Activated CD8-positive, alpha-beta T cell treated with anti-CD3 and anti-CD28 coated beads for 36 hours (primary cell): Measurements from ENCODE around the gene NABP1. TPM values are rescaled to one million over a fixed set of nuclear protein-coding genes. Genes with fewer than 3 reads are reported as not detected.
A peak's percentile ranks its signal among the peaks of the same experiment; 100 is the strongest.

Experiments
- ATAC-seq: fragments of 200-7000 bp; cut with Tn5 transposase; one replicate; pipeline ENCODE4 v1.10.0; 2021; ENCODE audit warnings: mild to moderate bottlenecking, moderate library complexity
- CTCF ChIA-PET: fragments of 350-600 bp; sonication (Branson Sonifier 250); formaldehyde crosslinking; loops from one replicate; lab custom pipeline; 2021; ENCODE audit warnings: antibody characterized with exemption; lab: Charles Lee
- POLR2A ChIA-PET: fragments of 350-600 bp; sonication (Branson Sonifier 250); formaldehyde crosslinking; loops from one replicate; lab custom pipeline; 2021; ENCODE audit warnings: antibody characterized with exemption; lab: Charles Lee
- DNase-seq: peaks from one replicate; pipeline ENCODE4 v3.0.0-alpha.2; 2020
- H3K27ac Mint-ChIP-seq: one replicate; pipeline ENCODE4 v1.8.0; 2021; ENCODE audit warnings: mild to moderate bottlenecking, mixed read lengths
- H3K27me3 Mint-ChIP-seq: one replicate; pipeline ENCODE4 v1.8.0; 2021; ENCODE audit warnings: mixed read lengths
- H3K36me3 Mint-ChIP-seq: one replicate; pipeline ENCODE4 v1.8.0; 2021; ENCODE audit warnings: low read depth, mixed read lengths
- H3K4me1 Mint-ChIP-seq: one replicate; pipeline ENCODE4 v1.8.0; 2021; ENCODE audit warnings: low read depth, mixed read lengths
- H3K4me3 Mint-ChIP-seq: one replicate; pipeline ENCODE4 v1.8.0; 2021; ENCODE audit warnings: mild to moderate bottlenecking, moderate library complexity, mixed read lengths
- H3K9me3 Mint-ChIP-seq: one replicate; pipeline ENCODE4 v1.8.0; 2021; ENCODE audit warnings: mixed read lengths
- intact Hi-C: fragments of 100-400 bp; cut with micrococcal nuclease; formaldehyde crosslinking; loops from one replicate; pipeline ENCODE4 v1.10.0; 2022
- total RNA-seq, 2 experiments: library from RNA; stranded (reverse); gene quantifications; one replicate each; pipeline ENCODE4 v1.2.3, GENCODE V29; 2021
- TF ChIP-seq, protein P1 (sequence below): fragments of 200-600 bp; IDR thresholded peaks from one replicate; pipeline ENCODE4 v1.8.0; 2022; ENCODE audit warnings: antibody characterized with exemption, mild to moderate bottlenecking

NABP1 gene
- total RNA-seq, 2 experiments from 2014 or later: 30.5 to 31.7 TPM

DNA sequence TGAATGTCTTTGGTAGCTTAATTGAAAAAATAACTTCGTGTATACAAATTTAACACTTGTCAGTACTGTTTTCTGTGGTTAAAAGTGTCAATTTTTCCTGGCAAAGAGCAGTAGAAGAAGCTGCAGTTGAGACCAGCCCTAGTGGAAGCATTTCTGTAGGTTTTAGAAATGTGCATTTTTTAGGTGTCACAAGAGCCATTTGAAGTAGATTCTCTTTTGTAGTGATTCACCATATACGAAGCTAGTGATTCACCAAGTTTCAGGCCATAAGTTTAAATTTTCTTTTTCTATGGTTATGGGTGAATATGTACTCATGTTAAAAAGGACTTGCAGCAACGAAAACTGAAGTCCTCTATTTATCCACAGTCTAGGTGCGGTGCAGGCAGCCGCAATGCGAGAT lies 4.2 kb downstream of the NABP1 start:
- H3K27me3 Mint-ChIP-seq: no peaks in the 10 kb centered on the region
- H3K27ac Mint-ChIP-seq: peak overlapping the region; percentile 62
- ChIA-PET POLR2A (interaction anchor here (1.5 kb wide), 1 partner anchor 110 kb away, joined by 5 read pairs; no protein-coding TSS in a partner anchor), CTCF (interaction anchor here (1.0 to 4.1 kb wide), 6 partner anchors 9 to 517 kb away, joined by 3 to 29 read pairs (median 12); no protein-coding TSS in a partner anchor)
- H3K36me3 Mint-ChIP-seq: peaks cover 66% of the 10 kb centered on the region
- no peaks in the 10 kb centered on the region for H3K9me3 Mint-ChIP-seq
- TF ChIP-seq, protein P1, sequence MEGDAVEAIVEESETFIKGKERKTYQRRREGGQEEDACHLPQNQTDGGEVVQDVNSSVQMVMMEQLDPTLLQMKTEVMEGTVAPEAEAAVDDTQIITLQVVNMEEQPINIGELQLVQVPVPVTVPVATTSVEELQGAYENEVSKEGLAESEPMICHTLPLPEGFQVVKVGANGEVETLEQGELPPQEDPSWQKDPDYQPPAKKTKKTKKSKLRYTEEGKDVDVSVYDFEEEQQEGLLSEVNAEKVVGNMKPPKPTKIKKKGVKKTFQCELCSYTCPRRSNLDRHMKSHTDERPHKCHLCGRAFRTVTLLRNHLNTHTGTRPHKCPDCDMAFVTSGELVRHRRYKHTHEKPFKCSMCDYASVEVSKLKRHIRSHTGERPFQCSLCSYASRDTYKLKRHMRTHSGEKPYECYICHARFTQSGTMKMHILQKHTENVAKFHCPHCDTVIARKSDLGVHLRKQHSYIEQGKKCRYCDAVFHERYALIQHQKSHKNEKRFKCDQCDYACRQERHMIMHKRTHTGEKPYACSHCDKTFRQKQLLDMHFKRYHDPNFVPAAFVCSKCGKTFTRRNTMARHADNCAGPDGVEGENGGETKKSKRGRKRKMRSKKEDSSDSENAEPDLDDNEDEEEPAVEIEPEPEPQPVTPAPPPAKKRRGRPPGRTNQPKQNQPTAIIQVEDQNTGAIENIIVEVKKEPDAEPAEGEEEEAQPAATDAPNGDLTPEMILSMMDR: no peak
- peaks cover 54% of the 10 kb centered on the region for H3K4me1 Mint-ChIP-seq
- DNase-seq: no peak
- no peak for ATAC-seq
- peak overlapping the region; percentile 52 for H3K4me3 Mint-ChIP-seq
- intact Hi-C loops: no loop called here

DNA sequence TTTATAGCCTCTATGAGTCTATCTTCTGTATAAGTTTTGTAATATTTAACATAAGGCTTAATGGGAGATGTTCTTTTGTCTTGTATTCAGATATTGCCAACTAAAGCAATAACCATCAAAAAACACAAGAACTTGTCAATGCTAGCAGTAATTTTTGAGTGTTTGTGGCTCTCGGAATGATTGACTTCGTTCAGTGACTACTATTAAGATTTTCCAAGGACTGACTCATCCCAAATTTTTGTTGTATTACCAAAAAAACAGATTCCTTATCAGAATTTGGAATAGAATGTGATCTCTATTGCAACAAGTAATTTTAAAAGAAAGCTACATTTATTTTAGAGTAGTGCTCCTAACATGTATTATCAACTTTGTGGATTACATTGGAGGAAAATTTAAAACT lies 8.1 kb downstream of the NABP1 start:
- Mint-ChIP-seq H3K9me3 (no peaks in the 10 kb centered on the region), H3K27ac (peak overlapping the region; percentile 25), H3K4me3 (no peak overlapping the region), H3K36me3 (peaks cover 60% of the 10 kb centered on the region), H3K27me3 (no peaks in the 10 kb centered on the region), H3K4me1 (peaks cover 78% of the 10 kb centered on the region)
- TF ChIP-seq, protein P1: no peak
- no peak for DNase-seq
- ChIA-PET CTCF (interaction anchor here (0.9 to 1.5 kb wide), 5 partner anchors 24 to 131 kb away, joined by 3 to 6 read pairs (median 3); no protein-coding TSS in a partner anchor), POLR2A (interaction anchor here (1.1 to 1.9 kb wide), 4 partner anchors 8 to 114 kb away, joined by 3 to 7 read pairs (median 4); partner anchors contain the start of gene NABP1)
- intact Hi-C loops: no loop called here
- no peak for ATAC-seq

DNA sequence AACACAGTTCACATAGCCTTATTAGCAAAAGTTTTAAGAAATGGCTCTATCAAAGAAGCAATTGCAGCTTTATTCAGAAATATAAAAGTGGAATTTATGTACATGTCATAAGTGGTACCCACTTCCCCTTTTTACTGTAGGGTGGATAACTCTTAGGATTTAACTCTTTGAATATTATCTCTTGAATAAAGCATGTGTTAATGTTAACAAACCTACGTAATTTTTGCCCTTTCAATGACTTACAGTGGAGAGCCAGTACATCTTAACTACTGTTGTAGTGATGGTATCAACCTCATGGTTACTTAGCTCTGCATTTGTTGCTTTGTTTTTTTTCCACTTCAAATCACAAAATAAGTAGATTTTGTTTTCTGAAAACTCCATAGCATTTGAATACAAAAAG lies 8.8 kb downstream of the NABP1 start:
- ChIA-PET CTCF (interaction anchor here (0.9 to 1.5 kb wide), 4 partner anchors 23 to 132 kb away, joined by 3 read pairs; no protein-coding TSS in a partner anchor), POLR2A (interaction anchor here (1.1 to 1.7 kb wide), 2 partner anchors 9 to 114 kb away, joined by 3 to 7 read pairs; partner anchors contain the start of gene NABP1)
- TF ChIP-seq, protein P1: no peak
- DNase-seq: no peak
- Mint-ChIP-seq H3K9me3 (no peaks in the 10 kb centered on the region), H3K36me3 (peaks cover 56% of the 10 kb centered on the region), H3K27me3 (no peaks in the 10 kb centered on the region), H3K27ac (peak overlapping the region; percentile 57), H3K4me3 (no peak overlapping the region), H3K4me1 (peaks cover 75% of the 10 kb centered on the region)
- intact Hi-C loops: no loop called here
- no peak for ATAC-seq

DNA sequence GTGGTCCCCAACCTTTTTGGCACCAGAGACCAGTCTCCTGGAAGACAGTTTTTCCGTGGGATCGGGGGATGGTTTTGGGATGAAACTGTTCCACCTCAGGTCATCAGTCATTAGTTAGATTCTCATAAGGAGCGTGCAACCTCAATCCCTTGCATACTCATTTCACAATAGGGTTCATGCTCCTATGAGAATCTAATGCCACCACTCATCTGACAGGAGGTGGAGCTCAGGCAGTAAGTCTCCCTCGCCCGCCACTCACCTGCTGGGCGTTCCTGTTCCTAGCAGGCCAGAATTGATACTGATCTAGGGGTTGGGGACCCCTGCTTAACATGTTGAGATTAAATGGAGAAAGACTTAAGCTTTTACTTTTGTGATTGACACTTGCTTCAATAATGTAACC lies 9.9 kb downstream of the NABP1 start:
- ATAC-seq: no peak
- Mint-ChIP-seq H3K36me3 (peaks cover 46% of the 10 kb centered on the region), H3K27ac (peak overlapping the region; percentile 70), H3K4me1 (peaks cover 68% of the 10 kb centered on the region), H3K27me3 (no peaks in the 10 kb centered on the region), H3K9me3 (no peaks in the 10 kb centered on the region), H3K4me3 (no peak overlapping the region)
- POLR2A ChIA-PET: interaction anchor here (0.8 to 2.9 kb wide), 2 partner anchors 9 to 116 kb away, joined by 3 to 19 read pairs; partner anchors contain the start of gene NABP1
- intact Hi-C loops: no loop called here
- no peak for DNase-seq
- TF ChIP-seq, protein P1: no peak
- CTCF ChIA-PET: interaction anchor here (1.4 to 2.7 kb wide), 3 partner anchors 116 to 123 kb away, joined by 8 to 22 read pairs (median 8); no protein-coding TSS in a partner anchor
